Mucosa of stomach (tissue), 1 donor: ENCODE results near the gene RNF123.
"Not testable (repeated sequence)": the region's sequence is repeated elsewhere in the genome, so short reads cannot be mapped to it uniquely, and the experiment has no call there.

Source experiments
- H3K27me3 ChIP-seq: one replicate; pipeline ENCODE4 v1.7.0; 2013; ENCODE audit warnings: mild to moderate bottlenecking, low read length; ENCODE audit not compliant: control insufficient read depth, insufficient read depth
- H3K36me3 ChIP-seq: one replicate; pipeline ENCODE4 v1.7.0; 2013; ENCODE audit warnings: low read length; ENCODE audit not compliant: control insufficient read depth, insufficient read depth
- H3K4me1 ChIP-seq: one replicate; pipeline ENCODE4 v1.7.0; 2013; ENCODE audit warnings: mild to moderate bottlenecking, low read length; ENCODE audit not compliant: control insufficient read depth, insufficient read depth
- H3K4me3 ChIP-seq: one replicate; pipeline ENCODE4 v1.7.0; 2013; ENCODE audit warnings: low read length
- H3K9ac ChIP-seq: one replicate; pipeline ENCODE4 v1.7.0; 2013; ENCODE audit warnings: mild to moderate bottlenecking, low read length, moderate library complexity
- H3K9me3 ChIP-seq: one replicate; pipeline ENCODE4 v1.7.0; 2013; ENCODE audit warnings: mild to moderate bottlenecking, low read length, moderate library complexity; ENCODE audit not compliant: control insufficient read depth
- donor health status: Pancreatic carcinoma.

Gene RNF123

DNA sequence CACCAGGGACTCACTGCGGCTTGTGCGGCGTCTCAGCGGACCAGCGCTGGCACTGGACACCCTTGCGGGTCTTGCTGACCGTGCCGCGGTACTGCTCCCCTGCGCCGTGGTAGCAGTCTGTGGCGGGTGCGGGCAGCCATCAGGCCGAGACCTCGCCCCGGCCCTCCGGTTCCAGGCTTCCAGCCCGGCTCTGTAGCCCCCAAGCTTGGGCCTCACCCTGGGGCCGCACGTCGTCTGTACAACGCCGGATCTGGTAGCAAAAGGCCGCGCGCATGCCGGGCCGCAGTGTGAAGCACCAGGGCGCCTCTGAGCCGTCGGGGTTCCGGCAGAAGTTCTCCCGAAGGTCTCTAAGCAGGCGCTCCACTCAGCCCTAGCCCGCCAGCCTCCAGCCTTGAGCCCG, 3.5 kb upstream of the RNF123 start:
- not testable (repeated sequence) for H3K9ac ChIP-seq, H3K4me3 ChIP-seq, H3K27me3 ChIP-seq, H3K9me3 ChIP-seq, H3K36me3 ChIP-seq
- H3K4me1 ChIP-seq = peaks cover 18% of the 10 kb centered on the region

DNA sequence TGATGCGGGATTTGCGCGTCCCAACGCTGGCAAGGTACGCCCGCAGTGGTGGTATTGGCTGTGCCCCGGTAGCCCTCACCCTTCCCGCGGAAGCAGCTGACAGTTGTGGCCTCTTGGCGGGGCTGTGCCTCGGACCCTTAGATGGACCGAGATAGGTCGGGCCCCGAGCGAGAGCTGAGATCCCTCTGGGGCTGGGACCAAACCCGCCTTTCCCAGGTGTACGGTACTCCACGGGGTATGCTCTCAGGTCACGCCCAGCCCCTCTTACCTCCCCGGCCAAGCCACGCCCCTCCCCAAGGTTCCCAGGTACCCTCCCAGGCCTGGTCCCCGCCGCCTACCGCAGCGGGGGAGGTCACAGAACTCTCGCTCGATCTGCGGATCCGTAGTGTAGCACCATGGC, 3.0 kb upstream of the RNF123 start:
- not testable (repeated sequence) for H3K36me3 ChIP-seq, H3K4me3 ChIP-seq, H3K9me3 ChIP-seq, H3K27me3 ChIP-seq
- Histone ChIP-seq H3K9ac (peak overlapping the region; percentile 55), H3K4me1 (peaks cover 20% of the 10 kb centered on the region)

DNA sequence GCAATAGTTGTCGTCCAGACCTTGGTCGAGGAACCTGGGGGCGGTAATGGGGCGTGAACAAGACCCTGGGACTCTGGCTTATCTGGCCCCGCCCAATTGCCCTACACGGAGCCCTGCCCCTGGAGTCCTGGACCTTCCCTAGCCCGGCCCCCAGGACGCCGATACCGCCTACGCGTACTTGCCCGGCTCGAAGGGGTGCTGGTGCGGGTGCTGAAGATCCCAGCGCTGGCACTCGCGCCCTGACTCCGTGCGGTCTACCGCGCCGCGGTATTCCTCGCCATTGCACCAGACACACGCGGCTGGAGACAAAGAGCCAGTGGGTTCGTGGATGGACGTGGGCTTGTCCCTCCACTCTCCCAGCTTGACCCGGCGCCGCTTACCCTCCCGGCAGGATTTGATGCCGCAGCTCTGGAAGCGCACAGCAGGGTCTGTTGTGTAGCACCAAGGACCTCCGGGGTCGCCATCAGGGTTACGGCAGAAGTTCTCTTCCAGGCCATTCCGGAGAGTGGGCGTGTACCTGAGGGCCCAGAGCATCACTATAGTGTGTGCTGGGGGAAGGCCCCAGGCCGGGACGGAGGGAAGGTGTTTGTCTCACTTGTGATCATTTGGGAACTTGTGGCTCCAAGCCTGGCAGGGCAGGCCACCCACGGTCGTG, 2.5 kb upstream of the RNF123 start:
- not testable (repeated sequence) for H3K9me3 ChIP-seq, H3K27me3 ChIP-seq, H3K4me3 ChIP-seq, H3K36me3 ChIP-seq
- Histone ChIP-seq H3K4me1 (peaks cover 20% of the 10 kb centered on the region), H3K9ac (peak overlapping the region; percentile 55)

DNA sequence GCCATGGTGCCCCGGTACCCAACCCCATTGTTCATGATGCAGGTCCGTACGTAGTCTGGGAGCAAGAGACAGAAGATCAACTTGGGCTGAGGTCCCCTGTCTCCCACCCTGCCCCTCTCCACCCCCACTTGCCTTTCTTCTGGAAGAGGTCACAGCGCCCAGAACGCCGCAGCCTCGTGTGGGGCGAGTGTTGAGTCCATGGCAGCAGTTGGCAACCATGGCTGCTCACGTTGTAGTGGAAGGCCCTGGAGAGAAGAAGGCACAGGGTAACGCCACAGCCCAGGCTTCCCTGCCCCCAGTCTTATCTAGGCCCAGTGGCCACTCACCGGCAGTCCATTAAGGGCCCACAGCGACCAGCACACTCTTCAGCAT, 1.9 kb upstream of the RNF123 start:
- H3K27me3 ChIP-seq, H3K36me3 ChIP-seq, H3K9me3 ChIP-seq, H3K4me3 ChIP-seq, H3K9ac ChIP-seq: not testable (repeated sequence)
- peaks cover 20% of the 10 kb centered on the region for H3K4me1 ChIP-seq

DNA sequence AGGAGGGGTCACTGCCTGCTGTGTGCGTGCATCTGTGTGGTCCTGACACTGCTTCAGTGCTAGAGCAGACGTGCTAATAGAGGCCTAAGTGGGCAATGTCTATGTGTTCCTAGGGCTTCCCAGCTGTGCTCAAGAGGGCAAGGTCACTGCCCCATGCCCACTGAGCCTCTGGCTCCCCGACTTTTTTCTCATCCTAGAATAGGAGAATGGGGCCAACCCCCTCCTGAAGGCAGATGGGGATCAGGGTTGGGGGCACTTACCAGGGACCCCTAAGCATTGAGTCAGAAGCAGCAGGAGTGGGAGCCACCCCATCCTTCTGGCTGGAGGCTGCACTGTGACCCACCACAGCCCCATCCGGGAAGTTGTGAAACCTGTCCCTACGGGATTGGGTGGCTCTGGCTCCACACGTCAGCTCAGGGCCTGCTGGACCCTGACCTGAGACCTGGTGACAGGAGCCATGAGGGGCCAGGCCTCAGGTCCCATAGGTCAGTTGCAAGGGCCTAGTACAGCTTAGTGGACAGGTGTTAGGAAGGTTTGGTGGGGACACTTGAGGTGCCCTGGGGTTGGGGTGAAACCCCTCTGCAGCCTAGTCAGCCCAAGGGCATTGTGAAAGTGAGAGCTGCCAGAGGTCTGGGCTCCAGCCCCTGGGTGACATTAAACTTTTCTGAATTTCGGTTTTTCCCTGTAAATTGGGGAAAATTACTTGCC, 865 bp upstream of the RNF123 start:
- peak overlapping the region; percentile 92 for H3K9ac ChIP-seq

DNA sequence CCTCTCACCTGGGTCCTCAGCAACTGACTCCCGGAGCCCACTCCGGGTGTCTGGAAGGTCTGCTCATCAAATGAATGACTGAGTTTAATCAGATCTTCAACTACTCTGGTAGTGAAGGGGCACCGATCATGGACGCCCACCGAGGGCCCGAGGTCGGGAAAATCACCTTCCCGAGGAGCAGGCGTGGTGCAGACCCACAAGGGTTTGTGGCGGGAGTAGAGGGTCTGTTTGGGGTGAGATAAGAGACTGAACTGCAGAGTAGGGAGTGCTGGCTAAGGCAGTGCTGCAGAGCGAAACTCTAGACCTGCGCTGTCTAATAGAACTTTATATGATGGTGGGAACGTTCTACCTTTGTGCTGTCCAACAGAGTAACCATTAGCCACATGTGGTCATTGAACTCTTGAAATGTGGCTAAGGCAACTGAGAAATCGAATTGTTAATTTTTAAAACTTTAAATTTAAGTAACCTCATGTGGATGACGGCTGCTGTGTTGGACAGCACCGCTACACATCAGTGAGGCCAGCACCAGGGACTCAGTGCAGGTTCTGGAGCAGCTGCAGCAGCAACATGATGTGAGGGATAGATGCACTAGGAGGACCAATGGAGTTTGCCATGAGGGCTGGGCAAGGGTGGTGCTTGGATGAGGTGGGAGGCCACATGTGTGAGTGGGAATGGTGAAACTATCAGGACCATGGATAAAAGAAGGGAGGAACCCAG, 709 bp downstream of the RNF123 start:
- not testable (repeated sequence) for H3K27me3 ChIP-seq, H3K36me3 ChIP-seq, H3K9me3 ChIP-seq
- Histone ChIP-seq H3K4me1 (peaks cover 20% of the 10 kb centered on the region), H3K4me3 (peak overlapping the region; percentile 93), H3K9ac (peak overlapping the region; percentile 92)

More for the DNA sequence above, 865 bp upstream of the RNF123 start:
- not testable (repeated sequence) for H3K36me3 ChIP-seq, H3K9me3 ChIP-seq, H3K27me3 ChIP-seq
- Histone ChIP-seq H3K4me1 (peaks cover 20% of the 10 kb centered on the region), H3K4me3 (peak overlapping the region; percentile 93)

DNA sequence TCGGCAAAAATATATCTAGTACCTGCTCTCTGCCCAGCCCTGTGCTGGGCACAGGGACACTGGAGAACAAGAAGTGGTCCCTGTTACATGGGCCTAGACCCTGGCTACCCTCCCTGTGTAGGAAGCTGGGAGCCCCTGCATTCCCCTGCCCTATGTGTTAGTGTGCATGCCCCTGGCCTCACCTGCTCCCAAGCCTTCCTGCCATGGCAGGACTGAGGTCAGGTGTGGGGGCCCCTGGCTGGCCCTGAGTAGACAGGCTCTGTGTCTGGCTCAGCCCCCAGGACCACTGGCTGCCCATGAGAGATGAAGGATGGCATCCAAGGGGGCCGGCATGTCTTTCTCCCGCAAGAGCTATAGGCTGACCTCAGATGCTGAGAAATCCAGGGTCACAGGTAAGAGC, 1.5 kb downstream of the RNF123 start:
- H3K4me1 ChIP-seq = peaks cover 20% of the 10 kb centered on the region
- H3K9me3 ChIP-seq, H3K4me3 ChIP-seq, H3K27me3 ChIP-seq, H3K36me3 ChIP-seq, H3K9ac ChIP-seq: not testable (repeated sequence)

DNA sequence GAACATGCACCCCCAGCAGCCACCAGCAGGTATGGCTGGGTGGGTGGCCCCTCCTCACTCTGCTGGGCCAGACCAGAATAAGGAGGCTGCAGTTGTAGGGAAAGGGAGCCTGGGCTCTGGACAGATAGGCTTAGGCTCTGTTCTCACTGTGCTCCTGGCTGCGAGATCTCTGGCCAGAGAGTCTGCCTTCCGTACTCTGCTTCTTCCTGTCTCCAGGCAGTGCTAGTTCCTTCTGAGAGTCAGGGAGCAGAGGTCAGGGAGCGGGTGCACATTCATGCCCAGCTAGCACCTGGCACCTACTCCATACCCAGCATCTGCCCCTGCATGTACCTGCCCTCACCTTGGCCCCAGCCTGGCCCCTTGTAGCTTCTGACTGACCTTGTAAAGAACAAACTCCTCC, 2.1 kb downstream of the RNF123 start:
- not testable (repeated sequence) for H3K9ac ChIP-seq, H3K4me3 ChIP-seq, H3K27me3 ChIP-seq, H3K36me3 ChIP-seq, H3K9me3 ChIP-seq
- H3K4me1 ChIP-seq = peaks cover 20% of the 10 kb centered on the region

DNA sequence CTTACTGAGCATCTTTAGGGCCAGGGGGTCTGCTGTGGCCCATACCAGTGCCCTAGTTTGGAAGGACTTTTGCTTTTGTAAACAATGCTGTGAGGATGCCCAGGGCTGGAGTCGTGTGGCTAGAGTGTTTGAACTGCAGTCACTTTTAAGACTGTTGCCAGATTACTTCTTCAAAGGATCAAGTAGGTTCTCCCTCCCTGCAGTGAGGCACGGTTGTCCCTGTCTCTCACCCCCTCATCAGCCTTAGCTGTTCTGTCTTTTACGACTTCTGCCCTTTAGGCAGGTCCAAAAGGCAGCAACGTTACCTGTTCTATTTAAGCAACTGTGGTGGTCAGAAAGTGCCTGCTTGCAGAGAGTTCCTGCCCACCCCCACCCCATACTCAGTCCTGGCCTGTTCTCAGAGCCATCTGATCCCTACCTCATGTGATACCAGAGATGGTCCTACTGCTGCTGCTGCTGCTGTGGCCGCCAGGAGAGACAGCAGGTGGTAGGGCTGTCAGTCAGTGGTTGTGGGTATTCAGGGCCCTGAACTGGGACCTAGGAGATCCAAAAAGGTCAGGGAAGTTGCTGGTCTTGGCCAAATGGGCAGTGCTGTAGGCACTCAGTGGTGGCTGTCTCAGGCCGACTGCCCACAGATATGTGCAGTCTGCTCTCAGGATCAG, 5.2 kb downstream of the RNF123 start:
- H3K4me1 ChIP-seq = peaks cover 12% of the 10 kb centered on the region
- not testable (repeated sequence) for H3K9ac ChIP-seq, H3K36me3 ChIP-seq, H3K9me3 ChIP-seq, H3K27me3 ChIP-seq, H3K4me3 ChIP-seq

DNA sequence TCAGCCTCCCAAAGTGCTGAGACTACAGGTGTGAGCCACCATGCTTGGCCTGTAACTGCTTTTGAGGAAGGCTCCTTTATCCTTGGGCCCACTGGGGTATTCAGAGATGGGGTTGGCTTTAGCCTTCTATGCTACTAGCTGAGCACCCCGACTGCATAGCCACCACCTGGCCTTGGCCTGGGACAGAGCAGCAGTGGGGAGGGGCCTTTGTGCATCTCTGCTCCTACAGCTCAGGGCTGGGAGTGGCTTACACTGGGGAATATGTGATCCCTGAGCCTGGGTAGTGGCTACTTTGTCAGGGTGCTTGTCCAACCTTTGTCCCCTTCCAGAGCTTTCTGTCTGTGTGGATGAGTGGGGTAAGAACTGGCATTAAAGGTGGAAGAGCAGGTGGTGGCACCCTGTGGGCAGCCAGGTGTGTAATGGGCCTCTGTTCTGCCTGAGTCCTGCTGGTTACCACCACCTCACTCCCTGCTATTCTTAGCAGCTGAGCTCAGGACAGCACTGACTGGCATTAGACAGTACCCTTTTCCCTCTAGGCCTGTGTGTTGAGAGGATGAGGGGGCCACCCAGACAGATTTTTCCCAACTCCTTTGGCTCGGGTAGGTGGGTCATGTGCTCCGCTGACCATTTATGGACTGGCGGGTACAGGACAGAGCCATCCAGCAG, 6.1 kb downstream of the RNF123 start:
- not testable (repeated sequence) for H3K9ac ChIP-seq, H3K9me3 ChIP-seq, H3K36me3 ChIP-seq, H3K27me3 ChIP-seq, H3K4me1 ChIP-seq, H3K4me3 ChIP-seq

DNA sequence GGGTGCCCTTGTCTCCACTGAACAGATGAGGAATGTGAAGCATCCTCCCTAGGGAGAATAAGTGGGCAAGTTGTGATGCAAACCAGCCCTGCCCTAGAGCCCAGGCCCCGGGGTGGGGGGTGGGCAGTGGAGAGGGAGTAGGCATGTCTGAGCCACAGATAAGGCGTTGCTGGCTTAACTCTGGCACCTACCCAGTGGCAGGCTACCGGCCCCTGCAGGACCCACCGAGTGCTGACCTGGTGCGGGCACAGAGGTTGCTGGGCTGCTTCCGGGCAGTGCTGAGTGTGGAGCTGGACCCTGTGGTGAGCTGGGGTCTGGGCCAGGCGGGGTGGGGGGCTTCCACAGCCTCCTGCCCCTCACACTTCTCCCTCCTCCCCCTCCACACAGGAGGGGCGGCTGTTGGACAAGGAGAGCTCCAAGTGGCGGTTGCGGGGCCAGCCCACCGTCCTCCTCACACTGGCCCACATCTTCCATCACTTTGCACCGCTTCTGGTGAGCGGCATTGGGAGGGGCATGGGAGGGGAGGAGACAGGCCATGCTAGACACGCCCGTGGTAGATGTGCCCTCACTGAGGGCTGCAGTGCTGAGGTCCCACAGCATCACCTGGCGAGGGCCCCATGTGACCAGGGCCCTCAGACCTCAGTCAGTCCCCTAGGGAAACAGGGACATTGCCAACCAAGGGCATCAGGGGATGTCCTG, 10.1 kb downstream of the RNF123 start:
- H3K9ac ChIP-seq = no peak overlapping the region
- no peaks in the 10 kb centered on the region for H3K9me3 ChIP-seq
- H3K4me3 ChIP-seq = no peak overlapping the region
- H3K4me1 ChIP-seq = no peaks in the 10 kb centered on the region
- no peaks in the 10 kb centered on the region for H3K36me3 ChIP-seq
- no peaks in the 10 kb centered on the region for H3K27me3 ChIP-seq
